ENCODE data around the gene TMPRSS4. TPM values are rescaled to one million over a fixed set of nuclear protein-coding genes. Genes with fewer than 3 reads are reported as not detected.

The TMPRSS4 gene
- total RNA-seq, 1 experiment from 2014 or later: not detected

- peaks cover 2% of the 10 kb centered on the region in 2 experiments; a peak in 1 of 4 replicates for H3K4me1 Mint-ChIP-seq
- no peak overlapping the region for H2BK20ac ChIP-seq (ENCODE audit: low read depth, low read length, poor library complexity, severe bottlenecking)
- no peak overlapping the region for H3K56ac ChIP-seq (ENCODE audit: insufficient read length, low read depth, low read length)
- H2BK15ac ChIP-seq (ENCODE audit: low read depth, low read length): no peak overlapping the region
- H3K4me3 Mint-ChIP-seq: no peak overlapping the region
- H2AFZ ChIP-seq (ENCODE audit: low read length): no peak overlapping the region
- H3K4ac ChIP-seq (ENCODE audit: low read depth, low read length): no peak overlapping the region
- no peaks in the 10 kb centered on the region for H3K9me3 ChIP-seq (ENCODE audit: control insufficient read depth, low read depth, low read length)
- no peaks in the 10 kb centered on the region for H3K79me2 ChIP-seq (ENCODE audit: insufficient read depth, low read length)
- H3K14ac ChIP-seq (ENCODE audit: insufficient read depth, low read length): no peak overlapping the region
- H4K5ac ChIP-seq (ENCODE audit: insufficient read length, low read depth, low read length): no peak overlapping the region
- H4K20me1 ChIP-seq (ENCODE audit: control insufficient read depth, insufficient read depth, insufficient read length): no peaks in the 10 kb centered on the region
- H3K23me2 ChIP-seq (ENCODE audit: insufficient read length, low read depth, low read length, poor library complexity, severe bottlenecking): no peaks in the 10 kb centered on the region
- no peak overlapping the region for H3K27ac ChIP-seq (ENCODE audit: insufficient read length, low read depth, low read length)
- H4K8ac ChIP-seq (replicated peaks; ENCODE audit: insufficient read length, low read depth, low read length): no peak overlapping the region
- no peak overlapping the region for H4K91ac ChIP-seq (ENCODE audit: insufficient read length, low read depth, low read length)
- H3K27ac Mint-ChIP-seq: no peak overlapping the region
- no peaks in the 10 kb centered on the region for H3K36me3 Mint-ChIP-seq (ENCODE audit: insufficient read depth in 1 of 3, low read depth in 3 of 3)
- H3K79me1 ChIP-seq (ENCODE audit: insufficient read depth, low read depth, low read length, poor library complexity, severe bottlenecking): no peaks in the 10 kb centered on the region
- H3K27me3 Mint-ChIP-seq (ENCODE audit: low read depth): peaks cover 6% of the 10 kb centered on the region
- no peak for DNase-seq
- H3K4me1 ChIP-seq (ENCODE audit: insufficient read depth, low read length): no peaks in the 10 kb centered on the region
- no peaks in the 10 kb centered on the region for H3K27me3 ChIP-seq (ENCODE audit: insufficient read depth, low read length)
- no peak overlapping the region for H2BK12ac ChIP-seq (ENCODE audit: insufficient read length, low read depth, low read length)
- no peak overlapping the region for H3T11ph ChIP-seq (ENCODE audit: low read length)
- H2BK5ac ChIP-seq (ENCODE audit: insufficient read length, low read length): no peak overlapping the region
- no peaks in the 10 kb centered on the region for H3K9me3 Mint-ChIP-seq
- WGBS (ENCODE audit: extremely low coverage, insufficient read length, low lambda C conversion rate): no CpG with 5 or more reads among the region's 6 CpGs
- H3K9ac ChIP-seq (ENCODE audit: extremely low read depth, insufficient read length, low read length): no peak overlapping the region
- no peak overlapping the region for H3K4me2 ChIP-seq (ENCODE audit: insufficient read depth, insufficient read length, low read length)
- no peak overlapping the region for H3K18ac ChIP-seq (ENCODE audit: insufficient read length, low read depth, low read length)
- H3K23ac ChIP-seq (ENCODE audit: insufficient read length, low read depth, low read length): no peak overlapping the region
- H2AK5ac ChIP-seq (ENCODE audit: insufficient read length, low read length): no peak overlapping the region
- no peak for TF ChIP-seq CTCF (conservative IDR thresholded peaks at IDR 0.05)
- no peak overlapping the region for H2BK120ac ChIP-seq (ENCODE audit: low read depth, low read length, poor library complexity, severe bottlenecking)
Observed at GRCh38 chr11:118049771-118050170, 27.1 kb upstream of the TMPRSS4 start.
